Measurements from ENCODE around the gene OR2L8.
"Not testable (repeated sequence)": the region's sequence is repeated elsewhere in the genome, so short reads cannot be mapped to it uniquely, and the experiment has no call there.

- peak; percentile 88 for TF ChIP-seq CTCF (IDR thresholded peaks at IDR 0.05)
- not testable (repeated sequence) for TF ChIP-seq EZH2 (IDR thresholded peaks at IDR 0.05; ENCODE audit: borderline replicate concordance, insufficient read depth, low read depth, low read length, poor library complexity, severe bottlenecking)
Measured at GRCh38 chr1:247936965-247937734, 11.5 kb upstream of the OR2L8 start.
